Loucy (cell line): ENCODE data around the gene MAP1LC3A.

Experiments
- H2AFZ ChIP-seq: fragments of 200-600 bp; sonication (generic); 2 replicates; pipeline ENCODE4 v1.6.0; 2016; ENCODE audit warnings: antibody characterized with exemption, mild to moderate bottlenecking, low read length, moderate library complexity
- H3F3A ChIP-seq: fragments of 200-600 bp; 2 replicates; pipeline ENCODE4 v1.6.0; 2016; ENCODE audit warnings: antibody characterized with exemption, low read depth, mild to moderate bottlenecking
- H3K27me3 ChIP-seq: fragments of 200-600 bp; sonication (generic); 2 replicates; pipeline ENCODE4 v1.6.1; 2014; ENCODE audit warnings: low read length, mild to moderate bottlenecking; ENCODE audit not compliant: insufficient read depth, poor library complexity, severe bottlenecking
- H3K36me3 ChIP-seq: fragments of 200-600 bp; sonication (generic); 2 replicates; pipeline ENCODE4 v1.6.1; 2016; ENCODE audit warnings: low read length; ENCODE audit not compliant: insufficient read depth
- H3K4me1 ChIP-seq: fragments of 200-600 bp; sonication (generic); 2 replicates; pipeline ENCODE4 v1.5.1; 2014; ENCODE audit warnings: low read length, mild to moderate bottlenecking; ENCODE audit not compliant: insufficient read depth, poor library complexity, severe bottlenecking
- H3K4me2 ChIP-seq: fragments of 200-600 bp; sonication (generic); 2 replicates; pipeline ENCODE4 v1.6.0; 2014; ENCODE audit warnings: antibody characterized with exemption, low read length, low read depth, mild to moderate bottlenecking; ENCODE audit not compliant: poor library complexity, severe bottlenecking
- H3K4me3 ChIP-seq: fragments of 200-600 bp; sonication (generic); 2 replicates; pipeline ENCODE4 v1.5.1; 2014; ENCODE audit warnings: low read length, mild to moderate bottlenecking, mixed read lengths; ENCODE audit not compliant: poor library complexity, severe bottlenecking
- H3K79me2 ChIP-seq: fragments of 200-600 bp; sonication (generic); 2 replicates; pipeline ENCODE4 v1.6.1; 2014; ENCODE audit warnings: low read length; ENCODE audit not compliant: insufficient read depth
- H3K9ac ChIP-seq: fragments of 200-600 bp; sonication (generic); 2 replicates; pipeline ENCODE4 v1.6.0; 2014; ENCODE audit warnings: mild to moderate bottlenecking, low read depth, low read length, moderate library complexity; ENCODE audit not compliant: poor library complexity, severe bottlenecking
- H3K9me2 ChIP-seq: fragments of 200-600 bp; sonication (generic); replicated peaks from 2 replicates; pipeline ENCODE4 v1.6.1; 2016; ENCODE audit warnings: low read depth, low read length, mixed read lengths
- H3K9me3 ChIP-seq: fragments of 200-600 bp; sonication (generic); 2 replicates; pipeline ENCODE4 v1.6.1; 2014; ENCODE audit warnings: mild to moderate bottlenecking, antibody characterized with exemption, low read length, low read depth; ENCODE audit not compliant: insufficient read depth
- H4K20me1 ChIP-seq: fragments of 200-600 bp; sonication (generic); 2 replicates; pipeline ENCODE4 v1.6.0; 2014; ENCODE audit warnings: antibody characterized with exemption, low read length, mild to moderate bottlenecking; ENCODE audit not compliant: insufficient read depth, poor library complexity, severe bottlenecking
- CTCF ChIP-seq: fragments of 200-600 bp; sonication (generic); conservative IDR thresholded peaks from 2 replicates; pipeline ENCODE4 v1.5.1; 2014; ENCODE audit warnings: mild to moderate bottlenecking, antibody characterized with exemption, low read length
- EZH2phosphoT487 ChIP-seq: fragments of 200-600 bp; IDR thresholded peaks from 2 replicates; pipeline ENCODE4 v1.6.1; 2018; ENCODE audit warnings: antibody characterized with exemption, mild to moderate bottlenecking, moderate library complexity, borderline replicate concordance

Gene MAP1LC3A

GRCh38 chr20:34560614-34561013 lies 2.1 kb downstream of the MAP1LC3A start:
- Histone ChIP-seq H2AFZ (no peak overlapping the region), H3K4me3 (no peak overlapping the region), H3F3A (no peaks in the 10 kb centered on the region), H3K9me2 (no peaks in the 10 kb centered on the region), H4K20me1 (no peaks in the 10 kb centered on the region), H3K9me3 (no peaks in the 10 kb centered on the region), H3K4me1 (no peaks in the 10 kb centered on the region), H3K79me2 (no peaks in the 10 kb centered on the region), H3K27me3 (no peaks in the 10 kb centered on the region), H3K9ac (no peak overlapping the region), H3K36me3 (peaks cover 7% of the 10 kb centered on the region; the same call in 1 of the 2 replicates), H3K4me2 (no peak overlapping the region)
- TF ChIP-seq CTCF (no peak), EZH2phosphoT487 (no peak)

DNA sequence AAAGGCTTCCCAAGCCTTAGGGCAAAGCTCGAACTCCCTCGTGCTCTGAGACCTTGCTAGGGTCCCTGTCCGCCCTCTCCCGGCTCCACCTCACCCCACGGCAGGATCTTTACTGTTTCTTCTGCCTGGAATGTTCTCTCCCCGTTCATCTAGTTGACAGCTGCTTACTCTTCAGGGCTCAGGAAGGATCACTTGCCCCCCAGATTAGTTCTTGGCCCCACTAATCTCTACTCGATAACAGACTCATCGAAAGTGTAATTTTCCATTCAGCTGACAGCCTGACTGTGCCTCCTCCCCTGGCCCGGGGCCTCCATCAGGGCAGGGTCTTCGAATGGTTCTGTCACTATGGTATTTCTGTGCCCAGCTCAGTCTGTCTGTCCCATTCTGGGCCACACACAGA lies 3.1 kb downstream of the MAP1LC3A start:
- Histone ChIP-seq H3K9ac (no peak overlapping the region), H4K20me1 (no peaks in the 10 kb centered on the region), H3K79me2 (no peaks in the 10 kb centered on the region), H3K4me2 (no peak overlapping the region), H2AFZ (no peak overlapping the region), H3K36me3 (peaks cover 7% of the 10 kb centered on the region; the same call in 1 of the 2 replicates), H3K27me3 (no peaks in the 10 kb centered on the region), H3K9me2 (no peaks in the 10 kb centered on the region), H3F3A (no peaks in the 10 kb centered on the region), H3K4me1 (no peaks in the 10 kb centered on the region), H3K4me3 (no peak overlapping the region), H3K9me3 (no peaks in the 10 kb centered on the region)
- TF ChIP-seq EZH2phosphoT487 (no peak), CTCF (no peak)

- Histone ChIP-seq H3K27me3 (no peaks in the 10 kb centered on the region), H2AFZ (no peak overlapping the region), H3K9ac (no peak overlapping the region), H3K4me2 (no peak overlapping the region), H3K4me3 (no peak overlapping the region), H3K4me1 (no peaks in the 10 kb centered on the region), H3K9me3 (no peaks in the 10 kb centered on the region), H3K79me2 (no peaks in the 10 kb centered on the region), H4K20me1 (no peaks in the 10 kb centered on the region), H3K9me2 (no peaks in the 10 kb centered on the region), H3F3A (no peaks in the 10 kb centered on the region), H3K36me3 (peaks cover 7% of the 10 kb centered on the region; the same call in 1 of the 2 replicates)
- TF ChIP-seq EZH2phosphoT487 = no peak
- TF ChIP-seq CTCF = peak; percentile 61
Observed at GRCh38 chr20:34562641-34563040, 4.1 kb downstream of the MAP1LC3A start.
